Fibroblast of lung (primary cell): Measurements from ENCODE around the gene UBTD1. TPM values are rescaled to one million over a fixed set of nuclear protein-coding genes. Genes with fewer than 3 reads are reported as not detected.

Experiments
- DNase-seq, 2 donors: peaks; one replicate each; pipeline versions ENCODE4 v3.0.0 to v3.0.0-alpha.2; 2010; ENCODE audit warnings: low read depth in 2 of 2
- H2AFZ ChIP-seq: 2 replicates; pipeline ENCODE4 v1.5.1; 2012; ENCODE audit warnings: low read length, control low read depth, inconsistent platforms
- H3K27ac ChIP-seq: 2 replicates; pipeline ENCODE4 v1.5.1; 2011; ENCODE audit warnings: low read length, control low read depth; ENCODE audit not compliant: insufficient read depth
- H3K27me3 ChIP-seq: 2 replicates; pipeline ENCODE4 v1.5.1; 2011; ENCODE audit warnings: mild to moderate bottlenecking, low read length; ENCODE audit not compliant: control insufficient read depth, insufficient read depth
- H3K36me3 ChIP-seq: 2 replicates; pipeline ENCODE4 v1.5.1; 2011; ENCODE audit warnings: low read length; ENCODE audit not compliant: control insufficient read depth, insufficient read depth
- H3K4me1 ChIP-seq: 2 replicates; pipeline ENCODE4 v1.5.1; 2011; ENCODE audit warnings: low read length; ENCODE audit not compliant: control insufficient read depth, insufficient read depth; ENCODE audit errors: extremely low read depth
- H3K4me2 ChIP-seq: 2 replicates; pipeline ENCODE4 v1.5.1; 2011; ENCODE audit warnings: low read length, control low read depth; ENCODE audit not compliant: insufficient read depth; ENCODE audit errors: extremely low read depth
- H3K4me3 ChIP-seq, 4 experiments: fragments of 200-600 bp in 1 of 4; sonication (generic) in 1 of 4; replicated peaks in 1 of 4; 2 replicates each; pipeline ENCODE4 v1.5.1; 2011 to 2016; ENCODE audit warnings: low read length in 4 of 4, low read depth in 3 of 4, mild to moderate bottlenecking in 3 of 4, control low read depth in 2 of 4, inconsistent platforms in 1 of 4, mixed read lengths in 1 of 4; ENCODE audit not compliant: insufficient read depth in 1 of 4; ENCODE audit errors: control extremely low read depth in 1 of 4
- H3K79me2 ChIP-seq: 2 replicates; pipeline ENCODE4 v1.5.1; 2012; ENCODE audit warnings: mild to moderate bottlenecking, low read length, inconsistent platforms; ENCODE audit not compliant: control insufficient read depth, insufficient read depth
- H3K9ac ChIP-seq: 2 replicates; pipeline ENCODE4 v1.5.1; 2011; ENCODE audit warnings: mild to moderate bottlenecking, low read length, control low read depth; ENCODE audit not compliant: insufficient read depth
- H3K9me3 ChIP-seq: 2 replicates; pipeline ENCODE4 v1.5.1; 2012; ENCODE audit warnings: low read depth, low read length; ENCODE audit not compliant: control insufficient read depth, insufficient read depth
- H4K20me1 ChIP-seq: 2 replicates; pipeline ENCODE4 v1.5.1; 2011; ENCODE audit warnings: low read length; ENCODE audit not compliant: control insufficient read depth, insufficient read depth; ENCODE audit errors: extremely low read depth
- CTCF ChIP-seq, 2 donors: IDR thresholded peaks in 1 of 2; conservative IDR thresholded peaks in 1 of 2; 1 replicate in 1 of 2; 2 replicates in 1 of 2; pipeline ENCODE4 v1.5.1; 2011 to 2012; ENCODE audit warnings: low read length in 2 of 2, control low read depth in 1 of 2, inconsistent platforms in 1 of 2, low read depth in 1 of 2, mild to moderate bottlenecking in 1 of 2
- EZH2 ChIP-seq: IDR thresholded peaks from 2 replicates; pipeline ENCODE4 v1.5.1; 2012; ENCODE audit warnings: low read length, control low read depth, mild to moderate bottlenecking; ENCODE audit errors: missing control alignments
- polyA plus RNA-seq, 2 donors: library from polyadenylated mRNA; depleted of rRNA in 1 of 2; stranded (reverse) in 1 of 2; unstranded in 1 of 2; fragments of >200 nt; gene quantifications; 2 replicates each; pipeline ENCODE4 v1.2.1, GENCODE V29; 2011 to 2012; ENCODE audit warnings: missing spikeins in 1 of 2
- total RNA-seq: library from RNA; depleted of rRNA; stranded (reverse); fragments of >200 nt; gene quantifications from 2 replicates; pipeline ENCODE4 v1.2.1, GENCODE V29; 2014

The UBTD1 gene
- total and polyA plus RNA-seq, 2 donors (not counting 1 experiment from before 2014, with no cell fraction given), result 10.7 to 22.0 TPM

DNA sequence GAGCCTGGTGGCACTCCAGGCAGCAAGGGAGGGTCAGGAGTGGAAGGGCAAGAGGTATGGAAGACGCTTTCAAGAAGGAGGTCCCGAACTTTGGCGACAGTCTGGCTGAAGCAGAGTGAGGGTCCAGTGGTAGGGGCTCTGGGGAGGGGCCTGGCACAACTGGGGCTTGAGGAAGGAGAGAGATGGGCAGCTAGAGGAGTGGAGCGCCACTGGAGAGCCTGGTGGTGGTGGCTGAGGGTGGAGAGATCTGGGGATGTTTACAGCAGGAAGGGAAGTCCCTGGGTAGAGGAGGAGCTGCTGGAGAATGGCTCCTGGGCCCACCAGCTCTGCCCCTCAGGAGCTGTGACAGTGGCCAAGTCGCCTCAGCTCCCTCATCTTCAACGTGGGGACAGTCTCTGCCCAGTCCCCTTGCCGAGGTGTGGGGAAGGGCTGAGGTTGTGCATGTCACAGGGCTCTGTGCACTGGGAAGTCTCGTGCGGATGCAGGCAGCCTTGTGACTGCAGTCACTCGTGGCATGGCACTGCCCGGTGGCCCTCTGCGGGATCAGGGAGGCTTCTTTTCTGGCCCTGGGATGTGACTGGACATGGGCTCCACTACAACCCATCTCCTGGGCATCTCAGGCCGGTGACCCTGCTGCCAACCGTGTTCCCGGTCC lies 18.5 kb downstream of the UBTD1 start:
- Histone ChIP-seq H3K9ac (no peak overlapping the region), H3K36me3 (no peaks in the 10 kb centered on the region), H3K27ac (no peak overlapping the region), H3K4me2 (no peak overlapping the region), H3K9me3 (no peaks in the 10 kb centered on the region), H2AFZ (no peak overlapping the region), H4K20me1 (peaks cover 5% of the 10 kb centered on the region), H3K4me1 (peaks cover 6% of the 10 kb centered on the region), H3K27me3 (no peaks in the 10 kb centered on the region), H3K4me3 (no peak overlapping the region), H3K79me2 (peaks cover 10% of the 10 kb centered on the region)
- TF ChIP-seq EZH2, result no peak
- TF ChIP-seq CTCF (conservative IDR thresholded peaks at IDR 0.05 in 1 of 2, IDR thresholded peaks at IDR 0.05 in 1 of 2; ENCODE audit: low read depth in 1 of 2, low read length in 2 of 2), result no peak
- DNase-seq, result no peak

DNA sequence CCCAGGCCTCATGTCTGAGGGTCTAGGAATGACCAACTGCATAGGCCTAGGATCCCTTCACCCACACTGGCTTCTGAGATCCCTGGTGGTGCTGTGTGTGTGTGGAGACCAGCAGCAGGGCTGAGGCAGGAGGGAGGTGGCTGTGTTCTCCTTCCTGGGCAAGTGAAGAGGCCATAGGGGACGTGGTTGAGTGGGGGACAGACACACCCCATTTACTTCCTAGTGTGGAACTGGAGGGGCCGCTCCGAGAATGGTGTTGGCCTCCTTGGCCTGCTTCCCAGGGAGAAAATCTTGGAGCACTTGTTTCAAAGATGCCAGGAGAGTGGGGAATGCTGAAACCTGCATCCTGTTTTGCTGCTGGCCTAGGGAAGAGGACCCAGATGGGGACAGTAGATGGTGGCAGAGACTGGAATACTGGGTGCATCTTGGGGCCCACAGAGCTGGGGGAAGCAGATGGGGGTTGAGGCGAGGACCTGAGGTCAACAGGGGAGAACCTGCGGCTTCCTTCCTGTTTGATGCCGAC lies 19.1 kb downstream of the UBTD1 start:
- Histone ChIP-seq H3K27me3 (no peaks in the 10 kb centered on the region), H4K20me1 (peaks cover 5% of the 10 kb centered on the region), H2AFZ (no peak overlapping the region), H3K79me2 (peaks cover 10% of the 10 kb centered on the region), H3K27ac (no peak overlapping the region), H3K4me1 (peaks cover 6% of the 10 kb centered on the region), H3K4me2 (no peak overlapping the region), H3K4me3 (no peak overlapping the region), H3K9ac (no peak overlapping the region), H3K9me3 (no peaks in the 10 kb centered on the region), H3K36me3 (no peaks in the 10 kb centered on the region)
- TF ChIP-seq EZH2, result no peak
- TF ChIP-seq CTCF (conservative IDR thresholded peaks at IDR 0.05 in 1 of 2, IDR thresholded peaks at IDR 0.05 in 1 of 2; ENCODE audit: low read depth in 1 of 2, low read length in 2 of 2), result no peak
- DNase-seq, result no peak

- no peaks in the 10 kb centered on the region for H3K9me3 ChIP-seq
- peaks cover 5% of the 10 kb centered on the region for H4K20me1 ChIP-seq
- no peak overlapping the region for H3K4me2 ChIP-seq
- DNase-seq, result peak; percentile 22 to 39
- TF ChIP-seq EZH2 (no peak), CTCF (conservative IDR thresholded peaks at IDR 0.05 in 1 of 2, IDR thresholded peaks at IDR 0.05 in 1 of 2; ENCODE audit: low read depth in 1 of 2, low read length in 2 of 2) (no peak)
- no peak overlapping the region for H3K4me3 ChIP-seq
- peaks cover 6% of the 10 kb centered on the region for H3K4me1 ChIP-seq
- H3K79me2 ChIP-seq, result peaks cover 10% of the 10 kb centered on the region
- H3K9ac ChIP-seq, result no peak overlapping the region
- no peaks in the 10 kb centered on the region for H3K27me3 ChIP-seq
- H3K36me3 ChIP-seq, result no peaks in the 10 kb centered on the region
- H2AFZ ChIP-seq, result no peak overlapping the region
- H3K27ac ChIP-seq, result no peak overlapping the region
These were observed 19.7 kb downstream of the UBTD1 start for GRCh38 chr10:97518301-97519043.
